ENCODE results near the gene SLU7. TPM values are rescaled to one million over a fixed set of nuclear protein-coding genes. Genes with fewer than 3 reads are reported as not detected.

Gene SLU7
- total RNA-seq, 1 donor, result 75.6 TPM

DNA sequence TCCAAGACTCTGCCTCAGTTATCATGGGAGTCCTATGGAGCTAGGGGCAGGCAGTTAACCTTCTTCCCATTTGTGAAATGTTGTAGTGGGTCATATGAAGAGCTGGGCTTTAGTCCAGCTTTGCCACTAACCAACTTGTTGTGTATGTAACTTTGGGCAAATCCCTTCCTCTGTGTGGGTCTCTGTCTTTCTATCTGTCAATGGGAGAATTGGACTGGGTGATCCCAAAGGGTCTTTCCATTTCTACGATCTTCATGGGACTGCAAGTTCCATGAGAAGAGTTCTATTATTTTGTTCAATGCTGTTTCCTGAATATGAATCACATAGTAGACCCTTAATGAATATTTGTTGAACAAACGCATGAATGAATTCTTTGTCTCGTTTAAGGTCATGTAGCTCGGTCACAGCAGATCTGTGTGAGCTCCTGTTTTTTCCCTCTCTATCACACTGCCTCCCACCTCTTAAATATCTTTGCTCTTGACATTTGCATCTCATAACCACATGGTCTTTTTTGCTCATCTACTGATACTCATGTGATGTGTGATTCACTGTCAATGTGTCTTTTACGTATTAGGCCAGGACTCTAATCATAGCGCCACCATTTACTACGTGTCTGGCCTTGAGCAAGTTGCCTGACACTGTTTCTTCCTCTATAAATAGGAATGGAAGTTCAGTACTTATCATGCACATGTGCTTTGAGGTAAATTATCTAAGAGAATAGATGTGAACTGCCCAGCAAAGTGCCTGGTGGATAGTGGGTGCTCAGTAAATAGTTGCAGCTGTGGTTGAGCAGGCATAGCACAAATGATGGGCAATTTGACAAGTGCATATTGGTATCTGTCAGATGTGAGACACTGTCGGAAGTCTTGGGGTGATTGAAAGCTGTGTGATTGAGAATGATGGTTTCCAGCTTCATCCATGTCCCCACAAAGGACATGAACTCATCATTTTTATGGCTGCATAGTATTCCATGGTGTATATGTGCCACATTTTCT is 40.2 kb upstream of the SLU7 start:
- Histone ChIP-seq H3K4me2 (ENCODE audit: insufficient read depth, low read length) (no peak overlapping the region), H4K20me1 (ENCODE audit: insufficient read depth, low read length) (no peaks in the 10 kb centered on the region), H3K36me3 (ENCODE audit: insufficient read depth, low read length) (no peaks in the 10 kb centered on the region), H2AFZ (ENCODE audit: low read length) (no peak overlapping the region), H3K4me1 (ENCODE audit: insufficient read depth, low read length) (peaks cover 25% of the 10 kb centered on the region), H3K27ac (ENCODE audit: low read depth, low read length) (no peak overlapping the region), H3K79me2 (ENCODE audit: insufficient read depth, low read length) (no peaks in the 10 kb centered on the region), H3K4me3 (ENCODE audit: insufficient read depth, low read length) (no peak overlapping the region), H3K9me3 (ENCODE audit: low read depth, low read length) (no peaks in the 10 kb centered on the region), H3K27me3 (ENCODE audit: insufficient read depth, low read length) (peaks cover 11% of the 10 kb centered on the region)
- TF ChIP-seq, protein P1, sequence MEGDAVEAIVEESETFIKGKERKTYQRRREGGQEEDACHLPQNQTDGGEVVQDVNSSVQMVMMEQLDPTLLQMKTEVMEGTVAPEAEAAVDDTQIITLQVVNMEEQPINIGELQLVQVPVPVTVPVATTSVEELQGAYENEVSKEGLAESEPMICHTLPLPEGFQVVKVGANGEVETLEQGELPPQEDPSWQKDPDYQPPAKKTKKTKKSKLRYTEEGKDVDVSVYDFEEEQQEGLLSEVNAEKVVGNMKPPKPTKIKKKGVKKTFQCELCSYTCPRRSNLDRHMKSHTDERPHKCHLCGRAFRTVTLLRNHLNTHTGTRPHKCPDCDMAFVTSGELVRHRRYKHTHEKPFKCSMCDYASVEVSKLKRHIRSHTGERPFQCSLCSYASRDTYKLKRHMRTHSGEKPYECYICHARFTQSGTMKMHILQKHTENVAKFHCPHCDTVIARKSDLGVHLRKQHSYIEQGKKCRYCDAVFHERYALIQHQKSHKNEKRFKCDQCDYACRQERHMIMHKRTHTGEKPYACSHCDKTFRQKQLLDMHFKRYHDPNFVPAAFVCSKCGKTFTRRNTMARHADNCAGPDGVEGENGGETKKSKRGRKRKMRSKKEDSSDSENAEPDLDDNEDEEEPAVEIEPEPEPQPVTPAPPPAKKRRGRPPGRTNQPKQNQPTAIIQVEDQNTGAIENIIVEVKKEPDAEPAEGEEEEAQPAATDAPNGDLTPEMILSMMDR (IDR thresholded peaks at IDR 0.05; ENCODE audit: extremely low read depth, low read depth, low read length), result no peak
- no peak for DNase-seq (ENCODE audit: insufficient read length, low spot score, missing footprints)

DNA sequence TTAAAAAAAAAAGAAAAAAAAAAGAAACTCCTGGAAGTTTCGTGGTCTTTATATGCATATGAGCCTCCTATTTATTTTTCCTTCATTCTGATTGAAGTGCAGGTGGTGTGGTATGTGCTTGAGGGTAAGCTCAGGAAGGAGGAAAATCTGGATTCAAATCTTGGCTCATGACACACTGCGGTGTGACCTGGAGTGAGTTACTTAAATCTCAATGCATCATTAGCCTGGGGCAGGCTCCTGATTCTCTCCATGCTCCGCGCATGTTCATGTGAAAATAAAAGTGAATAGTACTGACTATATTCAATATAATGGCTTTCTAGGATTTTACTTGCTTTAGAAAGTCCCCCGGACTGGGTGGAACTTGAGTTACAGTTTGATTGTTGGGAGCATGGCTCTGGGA is 38.4 kb upstream of the SLU7 start:
- Histone ChIP-seq H3K36me3 (ENCODE audit: insufficient read depth, low read length) (no peaks in the 10 kb centered on the region), H3K9me3 (ENCODE audit: low read depth, low read length) (no peaks in the 10 kb centered on the region), H3K27ac (ENCODE audit: low read depth, low read length) (no peak overlapping the region), H3K27me3 (ENCODE audit: insufficient read depth, low read length) (peaks cover 18% of the 10 kb centered on the region), H3K4me1 (ENCODE audit: insufficient read depth, low read length) (peaks cover 12% of the 10 kb centered on the region), H4K20me1 (ENCODE audit: insufficient read depth, low read length) (no peaks in the 10 kb centered on the region), H2AFZ (ENCODE audit: low read length) (no peak overlapping the region), H3K4me2 (ENCODE audit: insufficient read depth, low read length) (no peak overlapping the region), H3K4me3 (ENCODE audit: insufficient read depth, low read length) (no peak overlapping the region), H3K79me2 (ENCODE audit: insufficient read depth, low read length) (no peaks in the 10 kb centered on the region)
- no peak for DNase-seq (ENCODE audit: insufficient read length, low spot score, missing footprints)
- TF ChIP-seq, protein P1 (IDR thresholded peaks at IDR 0.05; ENCODE audit: extremely low read depth, low read depth, low read length), result no peak

DNA sequence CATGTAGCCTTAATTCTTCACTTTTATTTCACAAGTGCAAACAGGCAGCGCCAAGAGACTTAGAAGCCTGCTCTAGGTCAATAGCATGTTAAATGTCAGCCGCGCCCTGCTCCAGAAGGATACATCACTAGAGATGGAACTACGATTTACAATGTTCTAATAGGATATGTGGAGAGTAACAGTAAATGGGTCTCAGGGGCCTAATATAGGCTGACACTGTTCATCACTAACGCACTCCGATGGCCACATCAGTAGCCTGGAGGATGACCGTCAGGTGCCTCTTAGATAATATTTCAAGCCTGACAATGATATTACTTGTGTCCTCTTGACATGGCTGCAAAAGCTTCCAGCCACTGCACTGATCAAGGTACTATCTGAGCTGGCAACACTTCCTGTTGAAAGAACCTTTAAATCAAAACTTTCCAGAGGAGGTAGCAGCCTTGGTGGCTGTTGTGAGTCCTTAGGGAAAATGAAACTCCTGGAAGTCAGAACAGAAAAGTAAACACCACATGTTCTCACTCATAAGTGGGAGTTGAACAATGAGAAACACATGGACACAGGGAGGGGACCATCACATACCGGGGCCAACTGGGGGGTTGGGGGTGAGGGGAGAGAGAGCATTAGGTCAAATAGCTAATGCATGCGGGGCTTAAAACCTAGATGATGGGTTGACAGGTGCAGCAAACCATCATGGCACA is 37.7 kb upstream of the SLU7 start:
- no peak for DNase-seq (ENCODE audit: insufficient read length, low spot score, missing footprints)
- Histone ChIP-seq H3K79me2 (ENCODE audit: insufficient read depth, low read length) (no peaks in the 10 kb centered on the region), H3K4me3 (ENCODE audit: insufficient read depth, low read length) (no peak overlapping the region)

More for the DNA sequence above, 37.7 kb upstream of the SLU7 start:
- H3K27ac ChIP-seq (ENCODE audit: low read depth, low read length), result no peak overlapping the region
- no peaks in the 10 kb centered on the region for H4K20me1 ChIP-seq (ENCODE audit: insufficient read depth, low read length)
- H3K4me2 ChIP-seq (ENCODE audit: insufficient read depth, low read length), result no peak overlapping the region
- peaks cover 18% of the 10 kb centered on the region for H3K27me3 ChIP-seq (ENCODE audit: insufficient read depth, low read length)
- no peaks in the 10 kb centered on the region for H3K9me3 ChIP-seq (ENCODE audit: low read depth, low read length)
- no peak overlapping the region for H2AFZ ChIP-seq (ENCODE audit: low read length)
- peaks cover 8% of the 10 kb centered on the region for H3K4me1 ChIP-seq (ENCODE audit: insufficient read depth, low read length)
- H3K36me3 ChIP-seq (ENCODE audit: insufficient read depth, low read length), result no peaks in the 10 kb centered on the region
- TF ChIP-seq, protein P1 (IDR thresholded peaks at IDR 0.05; ENCODE audit: extremely low read depth, low read depth, low read length), result no peak
